ENCODE measurements around the gene GRK5. TPM values are rescaled to one million over a fixed set of nuclear protein-coding genes. Genes with fewer than 3 reads are reported as not detected.

The GRK5 gene
- total RNA-seq, 1 experiment from 2014 or later = 1.2 TPM

DNA sequence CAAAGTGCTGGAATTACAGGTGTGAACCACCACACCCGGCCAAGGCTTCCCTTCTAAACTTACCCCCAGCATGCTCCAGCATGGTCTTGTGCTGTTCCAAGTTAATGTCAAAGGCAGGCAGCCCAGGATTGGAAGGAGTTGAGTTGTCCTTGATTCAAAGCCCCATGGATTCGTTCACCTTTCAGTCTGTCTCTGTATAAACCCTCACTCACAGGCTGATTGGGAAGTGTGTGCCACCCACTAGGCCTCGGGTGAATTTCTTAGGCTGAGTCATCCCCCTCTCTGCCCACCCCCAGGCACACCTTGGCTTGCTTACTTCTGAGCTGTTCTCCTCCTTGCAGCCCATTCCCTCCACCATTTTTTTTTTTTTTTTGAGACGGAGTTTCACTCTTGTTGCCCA, 15.5 kb upstream of the GRK5 start:
- Histone ChIP-seq H3K4me1 (ENCODE audit: insufficient read depth, low read length) (no peaks in the 10 kb centered on the region), H2BK12ac (ENCODE audit: insufficient read length, low read depth, low read length) (no peak overlapping the region), H3K9ac (ENCODE audit: extremely low read depth, insufficient read length, low read length) (no peak overlapping the region), H3K23me2 (ENCODE audit: insufficient read length, low read depth, low read length, poor library complexity, severe bottlenecking) (no peaks in the 10 kb centered on the region), H3K79me1 (ENCODE audit: insufficient read depth, low read depth, low read length, poor library complexity, severe bottlenecking) (no peaks in the 10 kb centered on the region), H3K23ac (ENCODE audit: insufficient read length, low read depth, low read length) (no peak overlapping the region), H3K27ac (ENCODE audit: insufficient read length, low read depth, low read length) (no peak overlapping the region), H2AK5ac (ENCODE audit: insufficient read length, low read length) (no peak overlapping the region), H2BK120ac (ENCODE audit: low read depth, low read length, poor library complexity, severe bottlenecking) (no peak overlapping the region), H3K4ac (ENCODE audit: low read depth, low read length) (no peak overlapping the region), H3K79me2 (ENCODE audit: insufficient read depth, low read length) (no peaks in the 10 kb centered on the region), H3K27me3 (ENCODE audit: insufficient read depth, low read length) (no peaks in the 10 kb centered on the region), H4K20me1 (ENCODE audit: control insufficient read depth, insufficient read depth, insufficient read length) (no peaks in the 10 kb centered on the region), H2BK5ac (ENCODE audit: insufficient read length, low read length) (no peak overlapping the region), H3K4me2 (ENCODE audit: insufficient read depth, insufficient read length, low read length) (no peak overlapping the region), H3K9me3 (ENCODE audit: control insufficient read depth, low read depth, low read length) (no peaks in the 10 kb centered on the region), H4K91ac (ENCODE audit: insufficient read length, low read depth, low read length) (no peak overlapping the region), H3K14ac (ENCODE audit: insufficient read depth, low read length) (no peak overlapping the region), H2AFZ (ENCODE audit: low read length) (no peak overlapping the region), H4K5ac (ENCODE audit: insufficient read length, low read depth, low read length) (no peak overlapping the region), H3K18ac (ENCODE audit: insufficient read length, low read depth, low read length) (no peak overlapping the region), H3K56ac (ENCODE audit: insufficient read length, low read depth, low read length) (no peak overlapping the region), H2BK20ac (ENCODE audit: low read depth, low read length, poor library complexity, severe bottlenecking) (no peak overlapping the region), H2BK15ac (ENCODE audit: low read depth, low read length) (no peak overlapping the region), H3T11ph (ENCODE audit: low read length) (no peak overlapping the region), H4K8ac (replicated peaks; ENCODE audit: insufficient read length, low read depth, low read length) (no peak overlapping the region)
- peaks cover 14% of the 10 kb centered on the region for H3K27me3 Mint-ChIP-seq (ENCODE audit: low read depth)
- WGBS (ENCODE audit: extremely low coverage, insufficient read length, low lambda C conversion rate) = no CpG with 5 or more reads among the region's 4 CpGs
- peaks cover 2 to 7% of the 10 kb centered on the region in 2 experiments; a peak in 2 of 4 replicates for H3K4me1 Mint-ChIP-seq
- TF ChIP-seq, protein P1, sequence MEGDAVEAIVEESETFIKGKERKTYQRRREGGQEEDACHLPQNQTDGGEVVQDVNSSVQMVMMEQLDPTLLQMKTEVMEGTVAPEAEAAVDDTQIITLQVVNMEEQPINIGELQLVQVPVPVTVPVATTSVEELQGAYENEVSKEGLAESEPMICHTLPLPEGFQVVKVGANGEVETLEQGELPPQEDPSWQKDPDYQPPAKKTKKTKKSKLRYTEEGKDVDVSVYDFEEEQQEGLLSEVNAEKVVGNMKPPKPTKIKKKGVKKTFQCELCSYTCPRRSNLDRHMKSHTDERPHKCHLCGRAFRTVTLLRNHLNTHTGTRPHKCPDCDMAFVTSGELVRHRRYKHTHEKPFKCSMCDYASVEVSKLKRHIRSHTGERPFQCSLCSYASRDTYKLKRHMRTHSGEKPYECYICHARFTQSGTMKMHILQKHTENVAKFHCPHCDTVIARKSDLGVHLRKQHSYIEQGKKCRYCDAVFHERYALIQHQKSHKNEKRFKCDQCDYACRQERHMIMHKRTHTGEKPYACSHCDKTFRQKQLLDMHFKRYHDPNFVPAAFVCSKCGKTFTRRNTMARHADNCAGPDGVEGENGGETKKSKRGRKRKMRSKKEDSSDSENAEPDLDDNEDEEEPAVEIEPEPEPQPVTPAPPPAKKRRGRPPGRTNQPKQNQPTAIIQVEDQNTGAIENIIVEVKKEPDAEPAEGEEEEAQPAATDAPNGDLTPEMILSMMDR (conservative IDR thresholded peaks at IDR 0.05) = no peak
- no peak overlapping the region for H3K4me3 Mint-ChIP-seq
- peak overlapping the region in 1 of 3 experiments; percentile 35; a peak in 1 of 7 replicates for H3K27ac Mint-ChIP-seq
- DNase-seq = peak; percentile 38
- no peaks in the 10 kb centered on the region for H3K36me3 Mint-ChIP-seq (ENCODE audit: insufficient read depth in 1 of 3, low read depth in 3 of 3)
- no peaks in the 10 kb centered on the region for H3K9me3 Mint-ChIP-seq

All from H9 (cell line).